OCI-LY7 (cell line): ENCODE results near the gene RGS10.

ENCODE experiments used
- CTCF ChIP-seq: fragments of 200-600 bp; sonication (generic); conservative IDR thresholded peaks from 2 replicates; pipeline ENCODE4 v1.5.1; 2014; ENCODE audit warnings: mild to moderate bottlenecking, antibody characterized with exemption, low read length, moderate library complexity, mixed read lengths
- EZH2phosphoT487 ChIP-seq: fragments of 200-600 bp; sonication (generic); IDR thresholded peaks from 2 replicates; pipeline ENCODE4 v1.6.1; 2018; ENCODE audit warnings: low read depth, borderline replicate concordance, mild to moderate bottlenecking, mixed run types, antibody characterized with exemption, low read length, moderate library complexity, mixed read lengths

GRCh38 chr10:119518936-119519335 lies 23.6 kb downstream of the RGS10 start:
- no peak for TF ChIP-seq CTCF
- no peak for TF ChIP-seq EZH2phosphoT487
